Right lobe of liver (tissue), 6 donors: ENCODE measurements around the gene NME3. TPM values are rescaled to one million over a fixed set of nuclear protein-coding genes. Genes with fewer than 3 reads are reported as not detected.
A peak's percentile ranks its signal among the peaks of the same experiment; 100 is the strongest.

Source experiments
- ATAC-seq, 4 donors: fragments of 200-7000 bp; cut with Tn5 transposase; one replicate each; pipeline ENCODE4 v1.9.1; 2020; ENCODE audit warnings: mild to moderate bottlenecking in 4 of 4, moderate library complexity in 4 of 4
- DNase-seq, 3 donors: peaks; one replicate each; pipeline ENCODE4 v3.0.0-alpha.2; 2020
- H3K27ac ChIP-seq, 3 donors: fragments of 200-600 bp; one replicate each; pipeline ENCODE4 v1.8.0; 2022
- H3K27me3 ChIP-seq, 2 donors: fragments of 200-600 bp; one replicate each; pipeline ENCODE4 v1.8.0; 2022
- H3K36me3 ChIP-seq, 4 donors: fragments of 200-600 bp; sonication (generic) in 1 of 4; one replicate each; pipeline versions ENCODE4 v1.5.1 to v1.8.0; 2017 to 2022; ENCODE audit warnings: control low read depth in 1 of 4
- H3K4me1 ChIP-seq, 4 donors: fragments of 200-600 bp; sonication (generic) in 1 of 4; one replicate each; pipeline versions ENCODE4 v1.5.1 to v1.8.0; 2017 to 2022; ENCODE audit warnings: control low read depth in 1 of 4
- H3K4me3 ChIP-seq, 3 donors: fragments of 200-600 bp; one replicate each; pipeline ENCODE4 v1.8.0; 2022
- H3K9me3 ChIP-seq, 4 donors: fragments of 200-600 bp; sonication (generic) in 1 of 4; one replicate each; pipeline versions ENCODE4 v1.5.1 to v1.8.0; 2017 to 2022; ENCODE audit warnings: control low read depth in 1 of 4
- CTCF ChIP-seq, 4 donors: fragments of 200-600 bp in 3 of 4; fragments of 450-650 bp in 1 of 4; IDR thresholded peaks; one replicate each; pipeline versions ENCODE4 v1.5.1 to v1.8.0; 2016 to 2022; ENCODE audit warnings: antibody characterized with exemption in 4 of 4, mild to moderate bottlenecking in 2 of 4
- POLR2A ChIP-seq: fragments of 450-650 bp; IDR thresholded peaks from one replicate; pipeline ENCODE4 v1.6.1; 2017; ENCODE audit warnings: antibody characterized with exemption, mild to moderate bottlenecking
- WGBS: methylation state at CpG from one replicate; pipeline ENCODE4 v1.1.6; 2018; ENCODE audit warnings: low coverage, low lambda C conversion rate; ENCODE audit not compliant: insufficient coverage; ENCODE audit errors: missing lambda C conversion rate; 5-methylcytosine and 5-hydroxymethylcytosine counted together
- intact Hi-C, 2 donors: fragments of 100-400 bp; cut with DNase I; formaldehyde crosslinking; loops; one replicate each; pipeline versions ENCODE4 v1.11.2 to v1.14.1; 2022
- total RNA-seq, 6 experiments: library from RNA; depleted of rRNA in 2 of 6; stranded (reverse); fragments of >200 nt in 2 of 6; fragmentation: NEBNext Ultra II Directional in 3 of 6; extraction: Animal tissue kit (Norgen Biotek cat#: 25700) in 3 of 6; gene quantifications; one replicate each; pipeline versions ENCODE4 v1.1.0 to v1.2.4, GENCODE V29; 2016 to 2023
- donor health status: DM: no; HTN: yes; CAD: no.
- donor health status: DM: no; HTN: no; CAD: no.
- donor health status: DM: no; HTN: no; CAD: no.
- donor health status: DM: no; HTN: yes; CAD: no.
- donor health status: DM: no; HTN: yes; CAD: no.

The NME3 gene
- total RNA-seq, 6 experiments from 2014 or later = 17.9 to 36.1 (median 23.2) TPM

GRCh38 chr16:1788095-1788707, 16.9 kb upstream of the NME3 start:
- peaks cover 0 to 25% (median 9%) of the 10 kb centered on the region in 4 donors for H3K4me1 ChIP-seq
- ATAC-seq (no peak), DNase-seq (peak in 1 of 3 donors; percentile 20)
- H3K36me3 ChIP-seq = peaks cover 0 to 14% (median 7%) of the 10 kb centered on the region in 4 donors
- no peak overlapping the region for H3K4me3 ChIP-seq
- no peaks in the 10 kb centered on the region for H3K9me3 ChIP-seq
- no peak overlapping the region for H3K27ac ChIP-seq
- TF ChIP-seq POLR2A (no peak), CTCF (IDR thresholded peaks at IDR 0.05) (no peak)
- WGBS = no CpG with 5 or more reads among the region's 38 CpGs
- intact Hi-C loops = no loop called here
- no peaks in the 10 kb centered on the region for H3K27me3 ChIP-seq

- Histone ChIP-seq H3K27me3 (no peaks in the 10 kb centered on the region), H3K27ac (no peak overlapping the region), H3K4me1 (peaks cover 0 to 19% (median 7%) of the 10 kb centered on the region in 4 donors), H3K9me3 (no peaks in the 10 kb centered on the region), H3K4me3 (no peak overlapping the region), H3K36me3 (peaks cover 0 to 14% (median 7%) of the 10 kb centered on the region in 4 donors)
- DNase-seq = peak in 1 of 3 donors; percentile 46
- intact Hi-C loops = no loop called here
- WGBS = 90% methylated on average over 2 of the region's 44 CpGs
- no peak for TF ChIP-seq CTCF (IDR thresholded peaks at IDR 0.05)
- TF ChIP-seq POLR2A = no peak
- ATAC-seq = no peak
Measured at GRCh38 chr16:1787322-1788094, 16.2 kb upstream of the NME3 start.

- ATAC-seq = no peak
Measured at GRCh38 chr16:1787056-1787321, 15.6 kb upstream of the NME3 start.

GRCh38 chr16:1786242-1787055, 15.1 kb upstream of the NME3 start:
- 91% methylated on average over 8 of the region's 51 CpGs for WGBS
- Histone ChIP-seq H3K27ac (no peak overlapping the region), H3K36me3 (peaks cover 0 to 14% (median 7%) of the 10 kb centered on the region in 4 donors), H3K9me3 (no peaks in the 10 kb centered on the region), H3K4me3 (no peak overlapping the region), H3K27me3 (no peaks in the 10 kb centered on the region), H3K4me1 (peaks cover 0 to 12% (median 5%) of the 10 kb centered on the region in 4 donors)
- no peak for ATAC-seq
- intact Hi-C loops = no loop called here
- TF ChIP-seq POLR2A (no peak), CTCF (IDR thresholded peaks at IDR 0.05) (no peak)
- peak; percentile 19 to 56 (median 46) for DNase-seq

More at GRCh38 chr16:1787056-1787321, 15.6 kb upstream of the NME3 start:
- H3K9me3 ChIP-seq = no peaks in the 10 kb centered on the region
- H3K27me3 ChIP-seq = no peaks in the 10 kb centered on the region
- no CpG with 5 or more reads among the region's 6 CpGs for WGBS
- TF ChIP-seq CTCF (IDR thresholded peaks at IDR 0.05) (no peak), POLR2A (no peak)
- intact Hi-C loops = no loop called here
- H3K4me3 ChIP-seq = no peak overlapping the region
- H3K27ac ChIP-seq = no peak overlapping the region
- peaks cover 0 to 14% (median 7%) of the 10 kb centered on the region in 4 donors for H3K36me3 ChIP-seq
- peaks cover 0 to 14% (median 4%) of the 10 kb centered on the region in 4 donors for H3K4me1 ChIP-seq
- no peak for DNase-seq
